Esophagus muscularis mucosa (tissue), 4 donors: ENCODE measurements around the gene SRSF9.

Experiments
- EP300 ChIP-seq: sonication (generic); formaldehyde crosslinking; IDR thresholded peaks from one replicate; pipeline ENCODE4 v1.6.1; 2017; ENCODE audit warnings: antibody characterized with exemption
- POLR2A ChIP-seq: fragments of 450-650 bp; IDR thresholded peaks from one replicate; pipeline ENCODE4 v1.6.1; 2017; ENCODE audit warnings: antibody characterized with exemption, moderate library complexity, mild to moderate bottlenecking, low read depth
- TF ChIP-seq, protein P1 (sequence below), 3 experiments: fragments of 200-600 bp in 2 of 3; fragments of 450-650 bp in 1 of 3; sonication (generic) in 2 of 3; IDR thresholded peaks; one replicate each; pipeline ENCODE4 v1.5.1; 2017 to 2019; ENCODE audit warnings: antibody characterized with exemption in 3 of 3, mild to moderate bottlenecking in 2 of 3, moderate library complexity in 1 of 3

DNA sequence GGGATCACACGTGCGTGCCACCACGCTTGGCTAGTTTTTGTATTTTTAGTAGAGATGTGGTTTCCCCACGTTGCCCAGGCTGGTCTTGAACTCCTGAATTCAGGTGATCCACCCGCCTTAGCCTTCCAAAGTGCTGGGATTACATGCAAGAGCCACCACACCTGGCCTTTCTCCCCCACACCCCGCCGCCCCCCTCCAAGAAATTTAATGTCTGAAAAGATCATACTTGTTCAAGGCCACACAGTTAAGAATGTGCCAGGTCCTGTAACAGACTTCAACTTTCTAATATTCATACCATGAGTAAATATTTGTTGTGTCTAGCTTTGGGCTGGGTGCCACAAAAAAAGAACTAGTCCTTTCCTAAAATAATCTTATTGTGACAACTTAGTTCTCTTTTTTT is 14.2 kb downstream of the SRSF9 start:
- TF ChIP-seq, protein P1, sequence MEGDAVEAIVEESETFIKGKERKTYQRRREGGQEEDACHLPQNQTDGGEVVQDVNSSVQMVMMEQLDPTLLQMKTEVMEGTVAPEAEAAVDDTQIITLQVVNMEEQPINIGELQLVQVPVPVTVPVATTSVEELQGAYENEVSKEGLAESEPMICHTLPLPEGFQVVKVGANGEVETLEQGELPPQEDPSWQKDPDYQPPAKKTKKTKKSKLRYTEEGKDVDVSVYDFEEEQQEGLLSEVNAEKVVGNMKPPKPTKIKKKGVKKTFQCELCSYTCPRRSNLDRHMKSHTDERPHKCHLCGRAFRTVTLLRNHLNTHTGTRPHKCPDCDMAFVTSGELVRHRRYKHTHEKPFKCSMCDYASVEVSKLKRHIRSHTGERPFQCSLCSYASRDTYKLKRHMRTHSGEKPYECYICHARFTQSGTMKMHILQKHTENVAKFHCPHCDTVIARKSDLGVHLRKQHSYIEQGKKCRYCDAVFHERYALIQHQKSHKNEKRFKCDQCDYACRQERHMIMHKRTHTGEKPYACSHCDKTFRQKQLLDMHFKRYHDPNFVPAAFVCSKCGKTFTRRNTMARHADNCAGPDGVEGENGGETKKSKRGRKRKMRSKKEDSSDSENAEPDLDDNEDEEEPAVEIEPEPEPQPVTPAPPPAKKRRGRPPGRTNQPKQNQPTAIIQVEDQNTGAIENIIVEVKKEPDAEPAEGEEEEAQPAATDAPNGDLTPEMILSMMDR (IDR thresholded peaks at IDR 0.05) = no peak
- no peak for TF ChIP-seq POLR2A
- no peak for TF ChIP-seq EP300
